Mesodermal cell (in vitro differentiated cells): Measurements from ENCODE around the gene TEKT3.

Experiments used
- H3K27ac ChIP-seq: 2 replicates; pipeline ENCODE4 v1.7.0; 2013; ENCODE audit warnings: mild to moderate bottlenecking, low read depth, low read length, moderate library complexity; ENCODE audit not compliant: severe bottlenecking
- H3K36me3 ChIP-seq: 2 replicates; pipeline ENCODE4 v1.7.1; 2013; ENCODE audit warnings: mild to moderate bottlenecking, low read length, moderate library complexity; ENCODE audit not compliant: control insufficient read depth, insufficient read depth
- H3K4me1 ChIP-seq: one replicate; pipeline ENCODE4 v1.7.1; 2013; ENCODE audit warnings: mild to moderate bottlenecking, low read length; ENCODE audit not compliant: insufficient read depth, control insufficient read depth, poor library complexity, severe bottlenecking
- H3K4me3 ChIP-seq: 2 replicates; pipeline ENCODE4 v1.7.0; 2013; ENCODE audit warnings: low read length, control low read depth, mild to moderate bottlenecking; ENCODE audit not compliant: insufficient read depth, poor library complexity, severe bottlenecking; ENCODE audit errors: extremely low read depth
- H3K9me3 ChIP-seq: 2 replicates; pipeline ENCODE4 v1.7.1; 2013; ENCODE audit warnings: mild to moderate bottlenecking, low read length, moderate library complexity; ENCODE audit not compliant: control insufficient read depth
- WGBS, 2 experiments: methylation state at CpG; one replicate each; pipeline ENCODE4 v1.1.5; 2013; ENCODE audit warnings: missing lambda C conversion rate in 2 of 2; ENCODE audit not compliant: insufficient coverage in 2 of 2; 5-methylcytosine and 5-hydroxymethylcytosine counted together

TEKT3 gene

DNA sequence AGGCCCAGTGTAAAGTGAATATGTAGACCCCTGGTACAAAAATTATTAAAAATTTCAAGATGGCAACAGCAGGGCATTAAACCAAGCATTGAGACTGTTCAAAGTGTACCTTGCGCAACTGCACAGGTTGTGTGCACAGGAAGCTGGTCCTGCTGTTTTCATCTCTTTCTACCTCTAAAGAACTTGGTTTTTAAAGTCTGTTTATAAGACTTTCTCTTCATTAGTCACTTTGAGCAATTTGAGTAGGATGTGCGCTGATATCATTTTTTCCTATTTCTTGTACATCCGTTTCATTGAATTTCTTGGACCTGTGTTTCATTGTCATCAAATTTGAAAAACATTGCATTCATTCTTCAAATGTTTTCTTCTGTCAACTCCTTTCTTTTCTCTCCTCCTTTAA lies 59.5 kb downstream of the TEKT3 start:
- no peaks in the 10 kb centered on the region for H3K36me3 ChIP-seq
- no peak overlapping the region for H3K27ac ChIP-seq
- peaks cover 7% of the 10 kb centered on the region for H3K4me1 ChIP-seq
- no peaks in the 10 kb centered on the region for H3K9me3 ChIP-seq
- H3K4me3 ChIP-seq, result no peak overlapping the region
- 70 to 100% methylated on average over 2 of the region's 3 CpGs for WGBS, 2 experiments

DNA sequence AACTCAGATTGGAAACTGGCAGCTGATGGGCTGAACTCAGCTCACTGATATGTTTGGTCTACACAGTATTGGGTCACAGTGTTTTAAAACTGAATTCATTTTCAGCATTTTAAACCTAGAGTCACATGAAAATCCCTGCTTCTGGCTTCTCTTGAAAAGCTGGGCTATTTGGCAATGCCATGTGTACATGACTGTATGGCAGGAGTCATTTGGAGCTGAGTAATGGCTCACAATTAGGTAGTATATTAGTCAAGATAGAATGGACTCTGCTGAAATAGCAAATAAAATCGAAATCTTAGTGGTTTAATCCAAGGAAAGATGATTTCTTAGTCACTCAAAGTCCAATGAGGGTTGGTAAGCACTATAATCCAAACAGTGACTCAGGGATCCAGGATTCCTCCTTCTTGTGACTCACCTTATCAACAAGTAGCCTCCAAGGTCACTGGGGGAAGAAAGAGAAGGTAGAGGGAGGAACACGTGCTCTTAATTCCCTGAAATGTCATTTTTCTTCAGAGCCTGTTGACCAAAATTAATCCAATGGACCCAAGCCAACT lies 62.4 kb downstream of the TEKT3 start:
- peaks cover 6% of the 10 kb centered on the region for H3K9me3 ChIP-seq
- no peaks in the 10 kb centered on the region for H3K36me3 ChIP-seq
- no peak overlapping the region for H3K27ac ChIP-seq
- H3K4me3 ChIP-seq, result no peak overlapping the region
- WGBS, 2 experiments, result 78% methylated on average over 1 of the region's 2 CpGs; no CpG with 5 or more reads in 1 of the 2 experiments
- H3K4me1 ChIP-seq, result peaks cover 5% of the 10 kb centered on the region

DNA sequence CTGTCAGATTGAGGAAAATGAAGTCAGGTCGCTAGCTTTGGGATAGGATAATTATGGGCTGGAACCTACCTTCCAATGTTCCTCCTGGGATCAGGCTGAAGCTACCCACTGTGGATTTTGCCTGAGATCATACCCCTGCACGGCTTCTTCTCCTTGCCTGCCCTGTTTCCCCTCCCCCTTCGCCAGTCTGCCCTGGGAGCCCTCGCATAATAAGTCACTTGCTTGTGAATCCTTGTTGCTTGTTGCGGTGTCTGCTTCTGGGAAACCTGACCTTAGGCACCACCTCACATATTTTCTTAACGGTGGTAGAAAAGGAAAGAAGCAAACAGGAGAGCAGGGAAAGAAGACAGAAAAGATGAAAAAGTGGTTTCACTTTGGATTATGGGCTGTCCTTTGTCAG lies 63.0 kb downstream of the TEKT3 start:
- peaks cover 10% of the 10 kb centered on the region for H3K9me3 ChIP-seq
- 38 to 53% methylated on average over 1 to 3 of the region's 6 CpGs for WGBS, 2 experiments
- H3K27ac ChIP-seq, result no peak overlapping the region
- H3K4me1 ChIP-seq, result peaks cover 9% of the 10 kb centered on the region
- H3K36me3 ChIP-seq, result no peaks in the 10 kb centered on the region
- H3K4me3 ChIP-seq, result no peak overlapping the region

- no peak overlapping the region for H3K4me3 ChIP-seq
- no peak overlapping the region for H3K27ac ChIP-seq
- H3K9me3 ChIP-seq, result peaks cover 10% of the 10 kb centered on the region
- WGBS, 2 experiments, result 87 to 100% methylated on average over 2 of the region's 3 CpGs
- H3K4me1 ChIP-seq, result peaks cover 24% of the 10 kb centered on the region
- H3K36me3 ChIP-seq, result no peaks in the 10 kb centered on the region
These were observed 67.4 kb downstream of the TEKT3 start for GRCh38 chr17:15274017-15274416.

GRCh38 chr17:15273141-15273793 lies 68.1 kb downstream of the TEKT3 start:
- no peak overlapping the region for H3K4me3 ChIP-seq
- WGBS, 2 experiments, result 93 to 96% methylated on average over 1 to 3 of the region's 5 CpGs
- H3K9me3 ChIP-seq, result peaks cover 10% of the 10 kb centered on the region
- H3K4me1 ChIP-seq, result peaks cover 21% of the 10 kb centered on the region
- H3K27ac ChIP-seq, result no peak overlapping the region
- no peaks in the 10 kb centered on the region for H3K36me3 ChIP-seq

DNA sequence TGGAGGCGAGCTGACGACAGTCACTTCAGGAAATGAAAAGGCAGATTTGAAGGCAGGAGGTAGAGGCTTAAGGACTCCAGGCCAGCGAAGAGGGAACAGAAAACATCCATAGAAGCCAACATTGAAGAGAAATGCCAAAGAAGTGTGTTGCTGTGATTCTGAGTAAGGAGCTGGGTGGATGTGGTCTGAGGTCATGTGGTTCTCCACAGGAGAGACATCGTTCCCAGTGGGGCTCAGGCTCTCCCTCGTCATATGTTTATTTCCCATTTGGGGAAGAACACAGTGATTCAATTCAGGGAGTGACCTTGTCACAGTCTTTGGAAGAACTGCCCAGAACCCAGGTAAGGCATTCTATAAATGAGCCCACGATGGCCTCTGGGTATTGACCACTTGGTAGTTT lies 69.7 kb downstream of the TEKT3 start:
- no peak overlapping the region for H3K27ac ChIP-seq
- WGBS, 2 experiments, result 95 to 100% methylated on average over 6 of the region's 6 CpGs
- H3K4me1 ChIP-seq, result peaks cover 19% of the 10 kb centered on the region

DNA sequence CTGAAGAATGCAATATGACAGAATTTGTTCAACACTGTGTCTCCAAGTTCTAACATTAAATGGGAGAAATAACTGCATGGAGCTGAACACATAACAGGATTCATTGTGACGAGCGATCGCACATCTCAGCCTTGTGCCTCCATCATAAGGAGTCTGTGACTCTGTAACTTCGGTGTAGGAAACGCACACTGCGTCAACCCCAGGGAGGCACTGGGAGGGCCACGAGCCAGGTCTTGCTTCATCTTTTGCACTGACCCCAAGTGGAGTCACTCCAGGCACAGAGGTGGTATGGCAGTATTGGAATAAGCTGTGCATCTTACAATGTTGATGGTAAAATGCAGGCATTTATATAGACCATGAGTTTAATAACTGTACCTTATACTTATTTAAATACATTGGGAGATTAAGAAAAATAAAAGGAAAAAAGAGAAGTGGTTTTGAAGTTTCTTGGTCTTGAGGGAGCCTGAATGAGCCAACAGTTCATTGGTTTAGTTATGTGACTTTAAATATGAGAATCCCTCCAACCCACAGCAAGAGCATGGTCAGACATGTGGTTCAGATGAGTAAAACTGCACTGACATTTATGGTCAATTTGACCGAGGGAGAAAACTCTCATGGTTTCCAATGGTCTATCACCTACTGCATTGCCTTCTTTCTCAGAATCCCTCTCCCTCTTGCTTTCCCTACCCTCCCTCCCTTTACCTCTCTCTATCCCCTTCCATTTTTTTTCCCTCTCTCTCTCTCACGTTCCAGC lies 70.6 kb downstream of the TEKT3 start:
- Histone ChIP-seq H3K4me3 (no peak overlapping the region), H3K4me1 (peaks cover 19% of the 10 kb centered on the region), H3K36me3 (no peaks in the 10 kb centered on the region), H3K9me3 (peaks cover 10% of the 10 kb centered on the region), H3K27ac (no peak overlapping the region)
- WGBS, 2 experiments, result 97 to 98% methylated on average over 8 to 9 of the region's 9 CpGs

More for the DNA sequence above, 69.7 kb downstream of the TEKT3 start:
- Histone ChIP-seq H3K36me3 (no peaks in the 10 kb centered on the region), H3K4me3 (no peak overlapping the region), H3K9me3 (peaks cover 10% of the 10 kb centered on the region)

DNA sequence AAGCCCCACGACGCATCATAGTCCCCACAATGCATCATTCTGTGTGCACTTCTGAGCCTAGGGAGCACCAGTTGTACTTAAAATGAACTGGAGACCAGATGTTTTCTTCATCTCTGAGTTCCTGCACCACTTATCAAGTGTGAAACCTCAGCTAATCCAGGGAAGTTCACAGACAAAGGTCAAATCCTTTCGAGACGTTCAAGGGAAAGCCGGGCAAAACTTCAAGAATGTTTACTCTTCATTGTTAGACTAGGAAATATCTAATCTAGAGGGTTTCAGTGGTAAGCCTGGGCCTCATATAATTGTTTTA lies 71.7 kb downstream of the TEKT3 start:
- no peaks in the 10 kb centered on the region for H3K36me3 ChIP-seq
- 78 to 87% methylated on average over 2 to 5 of the region's 5 CpGs for WGBS, 2 experiments
- peaks cover 8% of the 10 kb centered on the region for H3K9me3 ChIP-seq
- H3K4me3 ChIP-seq, result no peak overlapping the region
- no peak overlapping the region for H3K27ac ChIP-seq
- peaks cover 19% of the 10 kb centered on the region for H3K4me1 ChIP-seq

DNA sequence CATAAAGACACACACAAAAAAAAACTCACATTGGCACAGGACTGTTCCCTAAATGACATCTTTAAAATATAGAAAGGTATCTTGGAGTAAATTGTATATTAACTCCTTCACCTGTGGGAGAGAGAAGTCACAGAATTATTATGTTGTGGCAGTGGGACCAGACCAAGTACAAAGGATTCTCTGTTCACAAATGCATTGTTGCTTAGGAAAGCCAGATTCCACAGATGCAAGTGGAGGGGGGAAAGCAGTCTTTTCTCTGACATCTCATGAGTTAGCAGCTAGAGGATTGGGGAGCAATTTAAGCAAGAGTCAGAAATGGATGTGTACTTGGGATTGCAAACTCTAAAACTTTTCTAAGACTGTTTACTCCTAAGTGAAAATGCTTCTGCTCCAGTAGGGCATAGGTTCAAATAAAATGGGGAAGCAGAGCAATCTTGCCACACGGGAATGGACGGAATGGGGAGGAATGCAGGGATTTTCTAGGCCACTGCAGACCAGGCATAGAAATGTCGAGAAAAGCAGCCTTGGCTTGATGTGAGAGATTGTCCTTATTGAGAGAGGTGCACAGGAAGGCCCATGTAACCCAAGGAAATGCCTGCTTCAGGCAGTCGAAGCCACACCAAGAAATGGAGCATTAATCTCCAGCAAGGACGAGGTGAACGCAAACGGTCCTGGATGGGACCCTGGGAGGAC lies 72.2 kb downstream of the TEKT3 start:
- H3K4me1 ChIP-seq, result peaks cover 19% of the 10 kb centered on the region
- no peaks in the 10 kb centered on the region for H3K36me3 ChIP-seq
- 88 to 90% methylated on average over 7 of the region's 7 CpGs for WGBS, 2 experiments
- no peak overlapping the region for H3K4me3 ChIP-seq
- no peak overlapping the region for H3K27ac ChIP-seq
- peaks cover 4% of the 10 kb centered on the region for H3K9me3 ChIP-seq

DNA sequence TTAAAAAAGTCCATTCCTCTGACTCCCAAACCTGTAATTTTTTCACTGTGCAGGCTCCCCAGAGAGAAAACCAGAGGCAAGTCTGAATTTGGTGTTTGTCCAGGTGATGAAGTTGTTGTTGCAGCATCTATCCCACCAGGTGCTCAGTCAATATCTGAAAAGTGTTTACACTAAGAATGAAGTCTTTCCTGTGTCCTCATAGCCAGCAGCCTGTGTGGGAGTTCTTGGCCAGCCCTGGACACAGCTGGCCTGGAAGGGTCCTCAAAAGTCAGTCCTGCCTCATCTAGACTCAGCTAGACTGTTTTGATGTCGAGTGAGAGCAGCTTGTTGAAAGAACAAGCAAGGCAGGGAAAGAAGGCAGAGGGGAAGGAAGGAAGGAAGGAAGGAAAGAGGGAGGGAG lies 72.9 kb downstream of the TEKT3 start:
- H3K4me1 ChIP-seq, result peaks cover 19% of the 10 kb centered on the region
- 67 to 85% methylated on average over 1 of the region's 1 CpG for WGBS, 2 experiments
- H3K4me3 ChIP-seq, result no peak overlapping the region
- H3K36me3 ChIP-seq, result no peaks in the 10 kb centered on the region
- no peaks in the 10 kb centered on the region for H3K9me3 ChIP-seq
- H3K27ac ChIP-seq, result no peak overlapping the region
